Stimulated activated CD4-positive, alpha-beta T cell treated with anti-CD3 and anti-CD28 coated beads, Interleukin-15, amount 100 ng/mL, for 48 hours (primary cell): Measurements from ENCODE around the gene PIK3C2B.
"Not testable (repeated sequence)": the region's sequence is repeated elsewhere in the genome, so short reads cannot be mapped to it uniquely, and the experiment has no call there.

Source experiments
- DNase-seq, 2 donors: peaks; one replicate each; pipeline ENCODE4 v3.0.0-alpha.2; 2020; ENCODE audit warnings: low read depth in 2 of 2

Gene PIK3C2B

DNA sequence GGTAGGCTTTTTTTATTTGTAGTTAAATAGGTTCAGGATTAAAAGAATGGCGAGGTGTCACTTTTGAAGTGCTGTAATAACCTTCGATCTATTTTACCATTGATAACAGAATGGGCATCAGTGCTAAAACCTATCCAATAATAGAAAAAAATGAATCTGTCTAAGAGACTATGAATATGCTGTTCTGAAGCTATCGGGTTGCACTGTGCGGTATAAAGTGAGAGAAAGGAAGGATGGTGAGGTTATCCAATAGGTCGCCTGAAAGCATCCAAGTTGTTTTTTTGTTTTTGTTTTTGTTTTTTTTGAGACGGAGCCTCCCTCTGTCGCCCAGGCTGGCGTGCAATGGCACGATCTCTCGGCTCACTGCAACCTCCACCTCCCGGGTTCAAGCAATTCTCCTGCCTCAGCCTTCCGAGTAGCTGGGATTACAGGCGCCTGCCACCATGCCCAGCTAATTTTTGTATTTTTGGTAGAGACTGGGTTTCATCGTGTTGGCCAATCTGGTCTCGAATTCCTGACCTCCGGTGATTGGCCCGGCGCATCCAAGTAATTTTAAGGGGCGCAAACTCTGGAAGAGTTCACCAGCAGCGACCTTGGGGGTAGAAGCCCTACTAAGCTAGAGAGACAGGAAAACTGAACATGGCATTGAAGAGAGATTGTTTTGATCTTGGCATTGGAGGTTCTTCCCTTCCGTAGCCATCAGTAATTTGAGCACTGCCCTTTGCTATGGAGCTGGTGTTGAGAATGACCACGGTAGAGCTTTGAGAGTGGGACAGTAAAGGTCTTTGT is 12.9 kb upstream of the PIK3C2B start:
- no peak for DNase-seq

DNA sequence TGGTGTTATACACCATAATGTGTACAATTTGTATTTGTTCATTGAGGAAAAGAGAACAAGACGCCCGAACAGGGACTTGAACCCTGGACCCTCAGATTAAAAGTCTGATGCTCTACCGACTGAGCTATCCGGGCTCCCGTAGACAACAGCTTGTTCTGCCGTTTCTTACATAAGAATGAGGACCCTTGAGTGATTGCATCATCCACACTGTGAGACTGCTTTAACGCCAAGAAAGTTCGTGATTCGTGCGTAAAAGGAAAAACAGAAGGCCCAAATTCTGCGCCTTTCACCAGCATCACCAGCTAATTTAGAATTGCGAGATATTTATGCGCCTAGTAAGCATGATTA is 12.3 kb upstream of the PIK3C2B start:
- DNase-seq, result peak; percentile 79 to 81

GRCh38 chr1:204506201-204506968 is 11.8 kb upstream of the PIK3C2B start:
- peak in 1 of 2 donors; percentile 68 for DNase-seq

GRCh38 chr1:204505674-204506200 is 11.1 kb upstream of the PIK3C2B start:
- DNase-seq, result no peak

DNA sequence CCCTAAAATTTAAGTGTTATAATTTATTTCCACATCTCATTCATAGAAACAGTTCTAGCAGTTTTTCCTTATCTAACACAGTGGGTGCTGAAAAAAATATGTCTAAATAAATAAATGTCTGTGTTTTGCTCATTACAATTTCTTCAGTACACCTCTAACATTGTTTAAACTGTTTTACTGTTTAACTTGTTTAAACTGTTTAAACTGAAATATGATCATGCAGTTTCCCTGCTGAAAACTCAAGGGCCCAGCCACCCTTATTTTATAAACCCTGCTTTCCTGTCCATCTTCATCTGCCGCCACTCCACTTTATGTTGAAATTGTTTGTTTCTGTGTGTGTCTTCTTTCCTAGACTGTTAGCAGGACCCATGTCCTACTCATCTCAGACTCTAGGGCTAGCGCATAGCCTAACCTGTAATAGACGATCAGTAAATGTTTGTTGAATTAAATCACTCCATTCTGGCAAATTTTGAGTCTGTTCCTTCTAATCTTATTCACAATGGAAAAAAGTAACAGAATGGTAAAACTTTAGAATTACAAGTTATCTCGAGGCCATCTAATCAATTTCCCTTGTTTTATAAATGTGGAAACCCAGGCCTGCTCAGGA is 9.4 kb upstream of the PIK3C2B start:
- DNase-seq, result no peak

DNA sequence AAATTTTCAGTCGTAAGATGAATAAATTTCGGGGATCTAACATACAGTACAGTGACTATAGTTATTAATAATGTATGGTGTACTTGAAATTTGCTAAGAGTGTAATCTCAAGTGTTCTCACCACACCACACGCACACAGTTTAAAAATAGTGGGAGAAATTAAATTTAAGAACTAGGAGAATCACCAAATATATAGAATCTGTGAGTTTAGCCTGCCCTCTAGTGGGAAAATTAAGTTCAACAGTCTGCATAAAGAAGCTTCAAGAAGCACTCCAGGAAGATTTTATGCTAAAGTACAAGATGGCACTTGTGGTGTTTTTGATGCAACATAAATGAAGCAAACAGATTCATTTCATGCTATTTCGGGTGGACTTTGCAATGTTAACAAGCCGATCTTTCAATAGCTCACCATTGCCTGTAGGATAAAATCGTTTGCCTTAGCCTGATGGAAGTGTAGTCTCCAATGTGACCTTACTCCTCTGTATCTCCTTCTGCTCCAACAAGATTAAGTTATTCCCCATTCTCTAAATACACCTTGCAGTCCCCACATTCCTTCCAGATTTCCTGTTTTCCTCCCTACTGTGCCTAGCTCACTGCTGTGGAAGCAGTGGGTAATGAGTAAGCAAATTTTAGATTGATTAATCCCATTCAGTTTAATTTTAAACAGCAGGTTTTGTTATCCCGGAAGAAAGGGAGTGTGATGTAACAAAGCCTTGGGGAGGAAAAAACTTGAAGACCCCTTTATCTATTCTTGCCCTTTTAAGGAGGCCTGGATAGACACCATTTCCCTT is 8.7 kb upstream of the PIK3C2B start:
- DNase-seq, result no peak

- DNase-seq, result no peak
Observed at GRCh38 chr1:204502241-204502640, 7.6 kb upstream of the PIK3C2B start.

DNA sequence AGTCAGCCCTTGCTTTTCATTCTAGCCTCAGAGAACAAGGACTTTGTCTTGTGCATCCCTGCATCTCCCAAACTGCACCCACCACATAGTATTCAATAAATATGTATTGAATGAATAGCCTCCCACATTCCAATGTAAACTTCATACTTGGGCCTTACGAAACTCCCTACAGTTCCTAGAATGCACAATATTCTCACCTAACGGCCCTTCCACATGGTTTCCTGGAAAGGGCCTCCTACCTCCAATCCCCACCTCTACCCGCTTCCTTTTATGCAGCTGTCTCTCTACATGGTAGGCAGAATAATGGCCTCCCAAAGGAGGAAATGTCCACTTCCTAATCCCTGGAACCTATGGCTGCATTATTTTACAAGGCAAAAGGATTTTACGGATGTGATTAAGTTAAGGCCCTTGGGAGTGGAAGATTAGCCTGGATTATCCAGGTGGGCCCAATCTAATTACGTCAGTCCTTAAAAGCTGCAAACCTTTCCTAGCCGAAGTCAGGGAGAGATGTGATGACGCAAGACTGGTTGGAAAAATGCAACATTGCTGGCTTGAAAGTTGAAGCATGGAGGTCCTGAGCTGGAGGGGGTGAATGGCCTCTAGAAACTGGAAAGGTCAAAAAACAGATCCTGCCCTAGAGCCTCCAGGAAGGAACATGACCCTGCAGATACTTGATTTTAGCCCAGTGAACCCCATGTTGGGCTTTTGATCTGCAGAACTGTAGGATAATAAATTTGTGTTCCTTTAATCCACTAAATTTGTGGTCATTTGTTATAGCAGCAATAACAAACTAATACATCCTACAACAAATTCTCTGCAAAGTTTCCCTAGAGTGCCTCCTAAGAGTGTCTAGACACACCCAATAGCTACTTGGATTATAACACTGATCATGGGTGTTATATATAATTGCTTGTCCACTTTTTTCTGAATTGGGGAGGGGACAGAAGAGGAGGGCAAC is 5.2 kb upstream of the PIK3C2B start:
- DNase-seq, result no peak

GRCh38 chr1:204498981-204499380 is 4.4 kb upstream of the PIK3C2B start:
- DNase-seq, result no peak

DNA sequence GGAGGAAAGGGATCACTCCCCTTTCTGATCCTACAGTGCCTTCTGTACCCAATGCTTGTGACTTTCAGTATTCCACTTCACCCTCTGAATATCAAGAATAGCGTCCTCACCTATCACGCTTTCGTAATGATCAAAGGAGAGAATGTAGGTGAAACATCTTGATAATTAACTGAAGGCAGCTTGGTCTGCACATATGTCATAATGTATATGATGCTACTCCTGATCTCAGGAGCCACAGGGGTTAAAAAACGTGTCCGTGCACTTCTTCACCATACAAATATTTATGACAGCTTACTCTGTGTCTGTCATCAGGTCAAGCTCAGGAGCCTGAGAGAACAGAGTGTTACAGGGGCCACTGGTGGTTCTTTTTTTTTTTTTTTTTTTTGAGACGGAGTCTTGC is 1.2 kb upstream of the PIK3C2B start:
- DNase-seq, result no peak

- no peak for DNase-seq
Observed at GRCh38 chr1:204495078-204495753, 611 bp upstream of the PIK3C2B start.

- peak in 1 of 2 donors; percentile 23 for DNase-seq
Observed at GRCh38 chr1:204493984-204494280, 673 bp downstream of the PIK3C2B start.

DNA sequence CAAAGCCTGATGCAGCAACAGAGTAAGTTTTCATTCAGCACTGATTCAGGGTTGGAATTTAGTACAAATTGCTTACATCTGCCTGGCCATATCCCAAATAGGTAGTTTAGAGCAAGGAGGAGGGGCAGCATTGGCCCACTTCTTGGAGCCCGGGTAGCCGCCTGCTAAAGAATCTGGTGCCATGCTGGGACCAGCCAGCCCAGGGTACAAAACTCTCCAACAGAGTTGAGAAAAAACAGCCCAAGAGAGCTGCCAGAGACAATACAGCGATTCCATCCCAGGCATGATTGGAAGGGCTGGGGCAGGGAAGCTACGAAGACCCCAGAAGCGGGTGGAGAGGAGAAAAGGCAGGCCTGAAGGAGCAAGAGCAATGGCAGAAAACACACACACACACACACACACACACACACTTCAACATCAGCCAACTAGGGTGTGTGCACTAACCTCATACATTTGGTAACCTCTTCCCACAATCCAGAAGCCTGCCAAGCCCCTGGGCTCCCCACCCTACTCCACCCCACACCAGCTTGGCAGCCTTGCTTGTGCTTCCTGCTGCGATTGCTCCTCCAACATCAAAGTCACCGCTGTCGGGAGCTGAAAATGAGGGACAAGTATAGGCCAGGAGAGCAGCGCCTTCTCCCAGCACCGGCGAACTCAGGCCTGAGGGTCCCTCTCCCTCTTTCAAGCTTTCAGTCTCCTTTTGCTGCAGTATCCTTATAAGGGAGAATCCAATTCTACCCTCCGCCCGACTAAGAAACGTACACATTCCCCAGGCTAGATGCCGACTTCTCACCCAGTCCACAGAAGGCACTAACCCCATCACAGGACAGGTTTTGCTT is 1.2 kb downstream of the PIK3C2B start:
- no peak for DNase-seq

GRCh38 chr1:204491655-204492054 is 3.0 kb downstream of the PIK3C2B start:
- no peak for DNase-seq

DNA sequence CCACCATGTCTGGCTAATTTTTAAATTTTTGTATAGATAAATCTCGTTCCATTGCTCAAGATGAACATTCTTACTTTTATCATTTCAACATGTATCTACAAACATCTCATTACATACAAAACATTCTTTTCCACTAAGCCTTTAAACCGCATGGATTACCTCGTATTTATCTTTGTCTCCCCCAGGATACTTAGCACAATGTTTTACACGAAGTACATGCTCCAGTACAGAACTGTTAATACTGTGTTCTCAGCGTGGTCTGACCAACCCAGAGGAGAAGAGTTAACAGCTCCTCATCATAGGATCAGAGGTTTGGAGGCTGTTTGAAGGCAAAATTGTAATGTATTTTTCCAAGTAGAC is 7.4 kb downstream of the PIK3C2B start:
- no peak for DNase-seq

- not testable (repeated sequence) for DNase-seq
Observed at GRCh38 chr1:204486513-204487255, 7.9 kb downstream of the PIK3C2B start.

GRCh38 chr1:204483791-204484190 is 10.8 kb downstream of the PIK3C2B start:
- no peak for DNase-seq

- no peak for DNase-seq
Observed at GRCh38 chr1:204480515-204480914, 14.1 kb downstream of the PIK3C2B start.
